Activated CD4-positive, CD25-positive, alpha-beta regulatory T cell (primary cell): ENCODE measurements around the gene CHMP1B.

Source experiments
- DNase-seq, 4 experiments: peaks; one replicate each; lab custom pipeline; 2025; lab: John Stamatoyannopoulos, UW

Gene CHMP1B, protein sequence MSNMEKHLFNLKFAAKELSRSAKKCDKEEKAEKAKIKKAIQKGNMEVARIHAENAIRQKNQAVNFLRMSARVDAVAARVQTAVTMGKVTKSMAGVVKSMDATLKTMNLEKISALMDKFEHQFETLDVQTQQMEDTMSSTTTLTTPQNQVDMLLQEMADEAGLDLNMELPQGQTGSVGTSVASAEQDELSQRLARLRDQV

DNA sequence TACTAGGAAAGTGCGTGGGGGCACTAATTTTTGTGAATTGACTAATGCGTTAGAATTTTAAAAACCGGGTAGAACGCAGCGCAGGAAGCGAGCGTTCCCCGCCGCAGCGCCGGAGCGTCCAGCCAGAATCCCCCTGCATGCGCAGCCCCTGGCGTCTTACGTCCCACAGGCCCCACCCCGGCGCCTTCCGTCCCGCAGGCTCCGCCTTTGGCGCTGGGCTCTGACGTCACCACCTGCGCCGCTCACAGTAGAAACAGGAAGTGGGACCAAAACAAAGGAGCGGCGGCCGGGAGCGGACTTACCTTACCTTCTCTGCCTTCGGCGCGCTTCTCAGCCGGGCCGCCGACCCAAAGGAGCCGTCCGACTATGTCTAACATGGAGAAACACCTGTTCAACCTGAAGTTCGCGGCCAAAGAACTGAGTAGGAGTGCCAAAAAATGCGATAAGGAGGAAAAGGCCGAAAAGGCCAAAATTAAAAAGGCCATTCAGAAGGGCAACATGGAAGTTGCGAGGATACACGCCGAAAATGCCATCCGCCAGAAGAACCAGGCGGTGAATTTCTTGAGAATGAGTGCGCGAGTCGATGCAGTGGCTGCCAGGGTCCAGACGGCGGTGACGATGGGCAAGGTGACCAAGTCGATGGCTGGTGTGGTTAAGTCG, at the start of gene CHMP1B:
CHMP1B (plus strand) TSS at position 268 of the 660 bp plus-strand sequence; CDS start at position 367, 99 bp downstream.
- peak; percentile 84 to 96 (median 94) for DNase-seq

DNA sequence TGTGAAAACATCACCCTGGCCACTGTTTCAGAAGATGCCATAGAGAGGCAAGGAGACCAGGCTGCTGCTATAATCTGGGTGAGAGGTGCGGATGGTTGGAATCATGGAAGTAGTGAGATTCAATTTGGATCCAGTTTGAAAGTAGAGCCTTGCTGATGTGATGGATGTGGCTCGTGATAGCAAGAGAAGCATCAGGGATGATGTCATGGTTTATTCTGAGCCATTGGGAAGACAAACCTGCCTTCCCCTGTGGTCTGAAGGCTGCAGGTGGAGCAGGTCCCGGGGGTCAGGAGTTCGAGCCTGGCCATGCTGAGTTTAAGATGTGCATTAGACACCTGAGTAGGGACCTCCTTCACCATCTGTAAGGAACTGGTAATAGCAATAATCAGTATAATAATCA, 49.6 kb upstream of the CHMP1B start:
- no peak for DNase-seq

DNA sequence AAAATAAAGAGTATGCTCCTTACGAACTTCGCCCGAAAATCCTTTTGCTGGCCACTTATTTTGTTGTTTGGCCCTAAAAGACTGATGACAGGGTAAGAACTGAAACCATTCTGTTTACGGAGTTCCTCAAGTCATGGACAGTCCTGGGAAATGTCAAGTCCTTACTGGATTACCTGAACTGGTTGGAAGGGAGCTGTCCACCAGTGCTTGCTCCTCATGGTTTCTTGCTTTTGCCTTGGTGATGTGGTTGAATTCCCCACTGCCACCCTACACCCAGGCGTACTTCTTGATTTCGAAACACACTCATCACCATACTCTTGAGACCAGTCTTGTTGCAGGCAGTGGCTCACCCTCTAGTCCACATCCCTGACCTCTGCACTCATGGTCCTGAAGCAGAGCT, 49.1 kb upstream of the CHMP1B start:
- DNase-seq = no peak

DNA sequence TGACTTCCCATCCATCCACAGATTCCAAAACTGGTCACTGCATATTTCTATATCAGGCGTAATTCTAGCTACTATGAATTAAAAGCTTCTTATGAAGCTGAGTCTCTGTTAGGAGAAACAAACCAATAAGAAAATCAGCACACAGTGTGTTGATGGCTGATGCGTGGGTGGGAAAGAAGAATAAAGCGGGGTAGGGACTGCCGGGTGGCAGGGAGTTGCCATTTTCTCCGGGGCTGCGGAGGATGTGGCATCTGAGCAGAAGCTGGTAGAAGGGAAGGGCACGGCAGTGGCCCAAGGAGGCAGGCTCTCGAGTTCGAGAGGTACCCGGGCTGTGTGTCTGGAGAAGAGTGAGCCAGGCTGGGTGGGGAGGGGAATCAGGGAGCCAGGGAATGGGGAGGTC, 48.6 kb upstream of the CHMP1B start:
- DNase-seq = no peak

DNA sequence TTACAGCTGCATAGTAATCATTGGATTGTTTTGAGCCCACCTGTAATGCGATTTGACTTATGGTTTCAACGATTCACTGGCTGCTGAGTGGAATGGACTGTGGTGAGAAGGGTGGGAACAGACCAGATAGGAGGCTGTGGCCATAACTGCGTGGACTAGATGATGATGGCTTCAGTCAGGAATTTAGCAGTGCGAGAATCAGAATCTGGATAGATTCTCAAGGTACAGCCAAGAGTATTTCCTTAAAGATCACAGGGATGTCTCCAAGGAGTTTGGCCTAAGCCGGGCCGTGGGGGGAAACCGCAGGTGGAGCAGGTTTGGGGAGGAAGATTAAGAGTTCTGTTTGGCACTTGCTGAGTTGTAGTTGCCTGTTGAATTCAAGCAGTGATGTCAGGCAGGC, 44.0 kb upstream of the CHMP1B start:
- DNase-seq = no peak

DNA sequence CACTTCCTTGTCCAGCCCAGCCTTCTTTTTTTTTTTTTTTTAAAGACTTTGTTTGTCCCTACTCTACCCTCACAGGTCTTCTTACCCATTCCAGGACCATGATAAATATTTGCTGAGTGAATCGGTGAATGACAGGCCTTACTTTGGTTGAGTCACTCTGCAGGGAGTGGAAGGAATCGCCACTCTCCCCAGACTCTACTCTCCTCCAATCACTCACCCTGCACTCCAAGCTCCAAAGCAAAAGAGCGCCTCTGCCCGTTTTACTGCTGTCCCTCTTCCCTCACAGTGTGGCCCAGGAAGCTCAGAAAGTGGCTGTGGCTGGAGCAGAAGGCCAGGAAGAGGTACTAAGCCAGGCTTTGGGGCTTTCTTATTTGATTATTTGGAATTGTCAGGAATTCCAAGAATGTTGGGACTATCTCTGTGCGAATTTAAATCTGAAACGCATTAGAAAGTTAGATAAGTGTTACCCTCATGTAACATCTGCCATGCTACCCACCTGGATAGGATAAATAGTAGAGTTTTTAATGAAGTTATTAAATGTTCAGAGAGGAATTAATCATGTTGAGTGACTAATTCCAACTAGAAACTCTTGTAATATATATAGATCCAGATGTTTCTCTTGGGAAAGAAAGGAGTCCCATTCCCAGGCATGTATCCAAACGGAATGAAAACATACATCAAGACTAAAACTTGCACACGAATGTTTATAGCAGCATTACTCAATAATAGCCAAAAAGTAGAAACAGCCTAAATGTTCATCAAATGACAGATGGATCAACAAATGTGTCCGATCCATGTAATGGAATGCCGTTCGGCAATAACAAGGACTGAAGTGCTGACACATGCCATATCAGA, 43.0 kb upstream of the CHMP1B start:
- no peak for DNase-seq

DNA sequence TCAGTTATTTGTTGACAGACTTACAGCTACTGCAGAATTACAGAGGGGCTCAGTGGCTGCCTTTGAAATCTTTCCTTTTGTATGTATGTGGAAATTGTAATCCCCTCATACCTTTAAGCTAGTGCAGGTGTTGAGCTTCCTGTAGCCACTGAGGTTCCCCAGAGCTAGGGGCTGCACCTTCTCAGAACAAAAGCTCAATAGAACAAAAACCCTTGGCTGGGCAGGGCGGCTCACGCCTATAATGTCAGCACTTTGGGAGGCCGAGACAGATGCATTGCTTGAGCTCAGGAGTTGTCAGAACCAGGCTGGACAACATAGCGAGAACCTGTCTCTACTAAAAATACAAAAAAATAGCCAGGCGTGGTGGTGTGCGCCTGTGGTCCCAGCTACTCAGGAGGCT, 41.3 kb upstream of the CHMP1B start:
- DNase-seq = no peak

DNA sequence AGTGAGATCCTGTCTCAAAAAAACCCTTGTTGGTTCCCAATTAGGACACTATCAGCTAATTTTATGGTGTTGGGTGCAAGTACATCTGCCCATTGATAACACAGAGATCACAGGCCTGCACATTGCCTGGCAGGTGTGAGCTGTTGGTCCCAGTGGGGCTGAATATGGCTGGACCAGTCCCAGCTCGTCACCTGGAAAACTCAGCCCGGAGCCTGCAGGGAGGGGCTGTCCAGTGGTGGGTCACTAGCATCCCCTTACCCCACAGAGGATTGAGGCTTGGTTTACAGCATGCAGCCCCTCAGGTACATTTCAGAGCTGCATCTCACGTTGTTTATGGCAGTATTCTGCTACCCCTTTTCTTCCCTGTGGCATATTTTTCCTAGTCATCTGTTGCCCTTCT, 40.8 kb upstream of the CHMP1B start:
- DNase-seq = no peak

DNA sequence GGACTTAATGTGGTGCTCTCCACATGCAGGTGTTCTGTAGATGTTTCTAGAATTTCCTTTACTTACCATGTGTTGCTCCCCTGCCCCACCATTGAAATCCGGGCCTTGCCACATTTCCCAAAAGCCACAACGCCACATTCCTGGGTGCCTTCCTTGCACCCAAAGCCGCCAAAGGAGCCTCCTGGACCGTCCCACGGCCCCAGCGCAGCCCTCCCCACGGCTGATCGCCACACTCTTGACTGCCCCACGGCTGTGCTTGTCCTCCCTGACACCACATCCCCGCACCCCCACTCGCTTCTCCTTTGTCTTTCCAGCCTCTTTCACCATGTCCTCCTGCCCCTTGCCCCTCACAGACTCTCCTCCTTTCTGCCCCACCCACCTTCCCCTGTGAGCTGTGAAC, 40.2 kb upstream of the CHMP1B start:
- no peak for DNase-seq

DNA sequence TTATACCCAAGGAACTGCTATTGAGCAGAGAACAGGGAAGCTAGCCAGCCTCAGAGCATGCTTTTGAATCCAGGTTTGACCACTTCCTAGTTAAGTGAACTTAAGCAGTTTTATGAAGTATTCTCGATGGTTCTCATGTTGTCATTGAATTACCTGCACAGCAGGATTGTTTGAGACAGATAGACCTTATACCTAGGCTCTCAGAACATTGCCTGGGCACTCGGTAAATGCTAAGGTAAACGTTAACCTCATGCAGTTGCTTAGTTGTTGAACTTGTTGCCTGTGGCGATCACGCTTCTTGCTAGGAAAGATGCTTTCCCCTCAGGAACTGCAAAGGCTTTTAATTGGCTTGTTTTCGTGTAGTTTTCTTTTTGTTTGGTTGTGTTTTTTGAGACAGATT, 34.0 kb upstream of the CHMP1B start:
- DNase-seq = no peak

DNA sequence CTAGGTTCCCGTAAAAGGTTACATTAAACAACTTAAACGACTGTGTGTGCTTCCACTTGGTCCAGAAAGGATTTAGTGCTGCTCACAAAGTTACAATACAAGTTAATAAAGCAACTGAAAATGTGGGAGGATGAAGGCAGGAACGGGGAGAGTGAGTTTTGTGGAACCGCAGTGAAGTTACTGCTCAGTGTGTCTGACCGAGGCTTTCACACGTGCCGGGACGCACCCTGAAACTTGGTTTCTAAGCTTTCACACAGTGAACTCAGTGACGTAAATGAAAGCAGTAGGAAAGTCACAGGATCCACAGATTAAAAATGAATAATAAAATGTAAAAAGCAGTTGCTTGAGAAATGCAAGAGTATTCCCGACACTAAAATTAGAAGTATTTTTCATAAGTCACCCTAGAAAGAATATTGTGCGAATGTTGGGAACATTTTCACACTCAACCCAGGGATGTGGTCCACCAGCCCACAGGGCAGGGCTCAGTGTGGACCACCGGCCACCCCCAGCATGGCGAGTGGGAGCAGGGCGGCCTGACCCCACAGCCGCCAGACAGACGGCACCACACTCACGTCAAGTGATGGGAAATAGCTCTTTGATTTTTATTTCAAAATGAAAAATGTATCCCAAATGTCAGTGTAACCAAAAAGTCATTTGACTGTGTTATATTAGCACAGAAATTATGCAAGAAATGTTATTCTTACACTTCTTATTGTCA, 32.6 kb upstream of the CHMP1B start:
- DNase-seq = no peak

DNA sequence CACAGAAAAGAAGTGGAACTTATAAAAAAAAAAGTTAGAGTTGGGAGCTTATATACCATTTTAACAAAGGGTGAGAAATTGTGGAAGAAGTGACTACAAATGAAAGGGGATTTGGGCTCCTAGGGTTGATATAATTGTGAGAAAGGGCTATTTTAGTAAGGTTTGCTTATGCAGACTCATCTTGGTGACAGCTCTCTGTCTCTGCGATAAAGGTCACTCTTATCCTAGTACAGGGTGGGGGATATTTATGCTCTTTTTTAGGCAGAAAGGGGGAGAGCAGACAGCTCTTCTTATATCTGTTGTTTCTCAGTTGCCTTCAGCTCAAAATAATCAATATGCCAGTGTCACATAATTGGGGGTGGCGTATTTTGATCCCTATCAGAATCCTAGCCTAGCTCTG, 31.3 kb upstream of the CHMP1B start:
- DNase-seq = no peak

DNA sequence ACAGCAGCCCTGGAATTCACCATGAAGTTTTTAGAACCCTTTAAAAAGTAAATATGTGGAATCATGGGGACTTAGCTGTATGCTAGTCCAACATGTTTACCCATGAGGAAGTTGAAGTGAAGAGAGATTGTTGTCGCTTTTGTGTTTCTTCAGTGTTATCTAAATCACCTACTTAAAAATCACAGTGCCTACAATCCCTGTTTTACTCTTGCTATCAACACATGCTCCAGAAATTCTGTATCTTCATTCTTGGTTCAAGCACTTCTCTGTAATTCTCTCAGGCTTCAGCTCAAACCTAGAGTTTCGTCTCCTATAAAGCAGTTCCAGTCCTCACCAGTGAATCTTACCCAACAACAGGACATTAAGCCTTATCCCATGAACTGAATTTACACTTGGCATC, 30.5 kb upstream of the CHMP1B start:
- no peak for DNase-seq

DNA sequence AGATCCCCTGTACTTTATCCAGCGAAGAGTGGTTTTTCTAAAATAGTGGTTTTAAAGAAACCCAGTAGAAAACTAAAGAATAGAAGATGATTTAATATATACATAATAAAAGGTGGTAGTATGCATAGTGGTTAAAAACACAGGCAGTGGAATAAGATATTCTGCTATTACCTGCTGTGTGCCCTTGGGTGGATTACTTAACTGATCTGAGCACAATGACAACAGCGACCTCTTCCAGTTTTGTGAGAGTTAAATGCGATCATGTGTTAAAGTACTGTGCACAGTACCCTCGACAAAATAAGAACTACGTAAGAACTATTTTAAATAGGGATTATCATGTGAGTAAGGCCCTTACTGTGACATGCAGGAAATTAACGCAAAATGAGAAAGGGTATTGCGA, 30.0 kb upstream of the CHMP1B start:
- DNase-seq = no peak

DNA sequence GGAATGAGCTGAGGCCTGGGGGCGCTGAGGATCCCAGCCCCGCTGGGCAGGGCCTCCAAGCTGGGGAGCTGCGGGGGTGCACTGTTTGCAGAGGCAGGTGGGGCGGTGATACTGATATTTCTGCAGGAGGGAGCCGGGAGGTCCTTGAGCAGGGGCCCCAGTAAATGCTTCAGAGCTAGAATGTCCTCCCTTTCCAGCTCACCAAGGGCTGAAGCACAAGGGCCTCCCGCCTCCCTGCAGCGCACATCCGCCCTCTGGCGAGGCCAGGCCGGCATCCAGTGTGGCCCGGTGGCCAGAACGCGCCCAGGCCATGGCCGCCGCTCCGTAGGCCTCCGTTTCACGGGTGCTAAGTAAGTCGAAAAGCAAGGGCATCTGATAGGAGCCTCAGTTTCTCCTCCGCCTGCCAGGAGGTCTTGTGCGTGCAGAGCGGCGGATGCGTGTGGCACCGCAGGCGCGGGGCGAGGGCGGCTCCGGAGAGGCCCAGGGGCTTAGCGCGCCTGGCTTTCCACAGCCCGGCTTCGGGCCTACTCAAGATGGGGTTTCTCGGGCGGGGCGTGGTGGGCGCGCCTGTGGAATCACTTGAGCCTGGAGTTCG, 29.5 kb upstream of the CHMP1B start:
- no peak for DNase-seq

DNA sequence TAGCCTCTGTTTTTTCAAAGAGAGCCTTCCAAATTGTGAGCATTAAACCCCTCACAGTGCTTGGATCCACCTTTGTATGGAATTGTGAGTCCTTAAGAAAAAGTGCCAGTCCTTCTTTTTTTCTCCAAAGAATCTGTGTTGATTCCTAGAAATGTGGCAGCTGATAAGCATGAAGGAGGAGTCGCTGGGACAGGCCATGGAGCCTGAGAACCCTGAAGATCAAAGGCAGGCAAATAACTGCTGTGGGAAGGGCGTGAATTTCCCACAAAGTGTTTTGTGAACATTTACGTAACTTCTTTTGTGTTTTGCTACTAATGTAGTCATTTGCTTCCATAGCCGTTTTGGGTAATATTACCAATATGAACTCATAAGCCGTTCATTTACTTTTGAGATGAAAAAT, 27.7 kb upstream of the CHMP1B start:
- DNase-seq = no peak

DNA sequence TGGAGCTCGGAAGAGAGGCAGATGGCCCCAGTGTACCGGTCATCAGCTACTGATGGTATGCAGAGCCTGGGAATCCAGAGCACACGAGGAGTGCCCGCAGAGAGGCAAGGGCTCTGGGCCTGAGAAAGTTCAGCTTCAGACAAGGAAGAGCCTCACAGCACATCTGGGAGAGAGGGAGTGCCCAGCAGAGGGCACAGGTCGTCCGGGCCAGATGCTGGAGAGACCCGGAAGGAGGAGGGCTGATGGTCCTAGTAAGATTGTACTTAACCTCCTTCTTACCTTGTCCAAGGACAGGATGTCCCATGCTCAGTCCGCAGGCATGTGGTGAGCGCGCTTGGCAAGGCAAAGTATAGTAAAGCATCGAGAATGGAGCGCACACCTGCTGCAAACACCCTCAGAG, 24.4 kb upstream of the CHMP1B start:
- DNase-seq = no peak

DNA sequence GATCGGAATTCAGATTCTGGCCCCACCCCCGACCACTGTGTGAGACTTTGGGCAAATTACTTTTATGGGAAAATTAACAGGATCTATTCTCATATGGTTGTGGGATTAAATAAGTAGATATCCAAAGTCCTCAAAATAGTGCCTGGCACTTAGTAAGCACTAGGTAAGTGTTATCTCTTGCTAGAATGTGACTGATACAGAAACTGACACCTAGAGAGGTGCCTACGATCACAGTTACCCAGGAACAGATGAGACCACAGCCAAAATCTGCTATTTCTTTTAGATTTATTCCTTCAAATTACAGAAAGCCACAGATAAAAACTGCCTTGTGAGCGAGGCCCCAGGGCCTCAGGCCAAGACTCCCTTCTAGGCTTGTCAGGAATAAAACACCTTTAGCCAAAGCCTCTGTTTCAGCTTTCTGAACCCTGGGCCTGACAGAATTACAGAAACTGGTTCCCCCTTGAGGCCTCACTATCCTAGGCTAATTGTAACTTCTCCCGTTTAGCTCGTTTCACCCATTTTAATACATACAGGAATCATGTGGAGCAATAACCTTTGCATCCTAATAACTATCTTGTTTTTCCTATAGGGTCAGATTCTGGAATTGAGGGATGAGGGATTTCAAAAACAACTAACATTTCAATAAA, 22.3 kb upstream of the CHMP1B start:
- no peak for DNase-seq

DNA sequence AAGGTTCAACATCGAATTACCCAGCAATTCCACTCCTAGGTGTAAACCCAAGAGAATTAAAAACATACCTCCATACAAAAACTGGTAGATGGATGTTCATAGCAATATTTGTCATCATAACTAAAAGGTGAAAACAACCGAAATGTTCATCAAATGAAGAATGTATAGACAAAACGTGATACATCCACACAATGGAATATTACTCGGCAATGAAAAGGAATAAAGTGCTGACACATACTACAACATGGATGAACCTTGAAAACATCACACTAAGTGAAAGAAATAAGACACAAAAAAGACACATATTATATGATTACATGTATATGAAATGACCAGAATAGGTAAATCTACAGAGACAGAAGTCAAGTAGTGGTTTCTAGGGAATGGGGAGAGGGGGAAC, 20.6 kb upstream of the CHMP1B start:
- no peak for DNase-seq

DNA sequence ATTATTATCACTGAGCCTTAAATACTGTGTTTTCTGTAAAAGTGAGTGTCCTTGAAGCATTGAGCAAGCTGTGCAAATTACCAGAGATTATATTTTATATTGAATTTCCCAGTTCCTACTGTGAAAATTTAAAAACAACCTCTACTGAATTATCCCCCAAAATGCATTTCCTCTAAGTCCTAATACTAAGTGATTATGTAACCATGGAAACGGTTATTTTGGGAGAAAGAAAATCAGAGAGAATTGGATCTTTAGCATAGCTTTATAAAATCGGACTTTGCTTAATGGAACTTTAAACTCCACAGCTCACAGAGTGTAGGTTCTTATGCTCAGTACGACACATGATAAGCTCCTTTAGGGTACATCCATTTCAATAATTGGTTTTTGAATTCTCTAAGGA, 19.3 kb upstream of the CHMP1B start:
- no peak for DNase-seq

DNA sequence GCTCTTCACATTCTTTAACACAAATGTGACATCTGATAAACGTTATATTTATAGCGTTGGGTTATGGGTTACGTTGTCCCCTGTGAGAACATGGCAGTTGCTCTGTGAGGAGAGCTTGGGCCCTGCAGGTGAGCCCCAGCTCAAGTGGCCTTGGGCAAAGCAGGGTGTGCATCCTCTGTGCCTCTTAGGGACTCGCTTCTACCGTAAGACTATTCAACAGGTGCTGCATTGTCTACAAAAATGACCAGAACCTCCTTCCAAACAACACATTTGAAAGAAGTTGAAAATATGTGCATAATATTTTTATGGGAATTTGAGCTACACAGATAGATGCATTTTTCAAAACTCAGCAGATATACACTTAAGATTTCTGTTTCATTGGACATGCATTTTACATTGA, 16.4 kb upstream of the CHMP1B start:
- no peak for DNase-seq

DNA sequence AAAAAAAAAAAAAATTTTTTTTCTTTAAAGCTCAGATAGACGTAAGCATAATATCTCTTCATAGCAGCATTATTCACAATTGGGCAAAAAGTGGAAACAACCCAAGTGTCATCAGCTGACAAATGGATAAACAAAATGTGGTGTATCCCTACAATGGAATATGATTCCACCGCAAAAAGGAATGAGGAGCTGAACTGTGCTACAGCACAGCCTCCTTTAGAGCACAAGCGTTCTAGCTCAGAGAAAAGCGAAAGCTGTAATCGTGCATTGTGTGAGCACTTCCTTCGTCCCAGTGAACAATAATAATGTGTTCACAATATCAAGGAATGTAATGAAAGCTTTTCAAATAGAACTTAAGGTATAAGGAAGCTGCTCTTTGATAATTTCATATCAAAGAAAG, 11.7 kb upstream of the CHMP1B start:
- no peak for DNase-seq
